IMR-90 (cell line): ENCODE results near the gene FAM8A1. TPM values are rescaled to one million over a fixed set of nuclear protein-coding genes. Genes with fewer than 3 reads are reported as not detected.

Experiments used
- ATAC-seq: fragments of 200-7000 bp; cut with Tn5 transposase; 2 replicates; pipeline ENCODE4 v1.9.1; 2020; ENCODE audit warnings: low read depth, mild to moderate bottlenecking, moderate library complexity
- BruUV-seq: library from RNA; stranded (reverse); fragments of 400-500 nt; replicated peaks from 2 replicates; lab custom pipeline; 2021; lab: Mats Ljungman, UMichigan
- CTCF ChIA-PET: fragments of 300-600 bp; formaldehyde crosslinking; extraction: SDS; loops from one replicate; lab custom pipeline; 2021; ENCODE audit warnings: antibody characterized with exemption; lab: Yijun Ruan, JAX
- POLR2A ChIA-PET: fragments of 300-600 bp; sonication (Branson Sonifier 250); formaldehyde crosslinking; loops from one replicate; lab custom pipeline; 2022; ENCODE audit warnings: antibody characterized with exemption; ENCODE audit not compliant: unreplicated experiment; lab: Charles Lee
- DNase-seq: peaks from one replicate; pipeline ENCODE4 v3.0.0; 2013
- H2AFZ ChIP-seq: replicated peaks from 2 replicates; pipeline ENCODE3; 2013; ENCODE audit warnings: low read length, mild to moderate bottlenecking; ENCODE audit not compliant: poor library complexity
- H2AK5ac ChIP-seq: 2 replicates; pipeline ENCODE4 v1.6.1; 2013; ENCODE audit warnings: low read depth, low read length, inconsistent platforms
- H2AK9ac ChIP-seq: replicated peaks from 2 replicates; pipeline ENCODE3; 2013; ENCODE audit warnings: mild to moderate bottlenecking, low read depth, low read length, moderate library complexity; ENCODE audit not compliant: poor library complexity
- H2BK120ac ChIP-seq: 2 replicates; pipeline ENCODE4 v1.6.1; 2013; ENCODE audit warnings: low read depth, low read length, inconsistent platforms
- H2BK15ac ChIP-seq: 3 replicates; pipeline ENCODE4 v1.6.1; 2013; ENCODE audit warnings: low read depth, low read length, inconsistent platforms
- H2BK20ac ChIP-seq: 2 replicates; pipeline ENCODE4 v1.6.1; 2013; ENCODE audit warnings: low read depth, mild to moderate bottlenecking, inconsistent platforms, low read length, moderate library complexity
- H2BK5ac ChIP-seq: 2 replicates; pipeline ENCODE4 v1.6.1; 2013; ENCODE audit warnings: mild to moderate bottlenecking, low read depth, low read length, inconsistent platforms; ENCODE audit not compliant: poor library complexity, severe bottlenecking
- H3K14ac ChIP-seq: replicated peaks from 2 replicates; pipeline ENCODE4 v1.6.1; 2013; ENCODE audit warnings: low read depth, low read length, inconsistent platforms
- H3K18ac ChIP-seq: 2 replicates; pipeline ENCODE4 v1.6.1; 2013; ENCODE audit warnings: low read depth, low read length, control low read depth
- H3K23ac ChIP-seq: 2 replicates; pipeline ENCODE4 v1.6.1; 2013; ENCODE audit warnings: low read depth, low read length, inconsistent platforms
- H3K27ac ChIP-seq: 2 replicates; pipeline ENCODE4 v1.5.1; 2013; ENCODE audit warnings: mild to moderate bottlenecking, control low read depth, low read length; ENCODE audit not compliant: insufficient read depth
- H3K27me3 ChIP-seq: 2 replicates; pipeline ENCODE4 v1.6.1; 2013; ENCODE audit warnings: low read length; ENCODE audit not compliant: control insufficient read depth, insufficient read depth
- H3K36me3 ChIP-seq: 2 replicates; pipeline ENCODE4 v1.6.1; 2013; ENCODE audit warnings: low read length, mixed read lengths; ENCODE audit not compliant: control insufficient read depth, insufficient read depth
- H3K4ac ChIP-seq: 2 replicates; pipeline ENCODE4 v1.6.1; 2013; ENCODE audit warnings: low read depth, low read length, inconsistent platforms
- H3K4me1 ChIP-seq: 2 replicates; pipeline ENCODE4 v1.6.1; 2013; ENCODE audit warnings: low read length, mixed read lengths; ENCODE audit not compliant: control insufficient read depth, insufficient read depth
- H3K4me2 ChIP-seq: 2 replicates; pipeline ENCODE4 v1.6.1; 2013; ENCODE audit warnings: low read depth, mild to moderate bottlenecking, control low read depth, low read length, moderate library complexity
- H3K4me3 ChIP-seq: 2 replicates; pipeline ENCODE4 v1.5.1; 2013; ENCODE audit warnings: low read depth, mild to moderate bottlenecking, control low read depth, low read length, moderate library complexity; ENCODE audit not compliant: insufficient read depth
- H3K56ac ChIP-seq: 2 replicates; pipeline ENCODE4 v1.6.1; 2013; ENCODE audit warnings: low read length, inconsistent platforms; ENCODE audit not compliant: insufficient read depth; ENCODE audit errors: extremely low read depth
- H3K79me1 ChIP-seq, 2 experiments: 2 replicates each; pipeline ENCODE4 v1.6.1; 2013; ENCODE audit warnings: low read length in 2 of 2, inconsistent platforms in 1 of 2, low read depth in 1 of 2
- H3K9ac ChIP-seq: 2 replicates; pipeline ENCODE4 v1.6.1; 2013; ENCODE audit warnings: low read depth, low read length, control low read depth
- H3K9me1 ChIP-seq: 2 replicates; pipeline ENCODE4 v1.6.1; 2013; ENCODE audit warnings: low read length, inconsistent platforms; ENCODE audit not compliant: insufficient read depth
- H3K9me3 ChIP-seq: 2 replicates; pipeline ENCODE4 v1.6.1; 2013; ENCODE audit warnings: low read length; ENCODE audit not compliant: control insufficient read depth, insufficient read depth
- H4K20me1 ChIP-seq: 2 replicates; pipeline ENCODE4 v1.6.1; 2013; ENCODE audit warnings: low read length, inconsistent platforms; ENCODE audit not compliant: insufficient read depth
- H4K5ac ChIP-seq: 2 replicates; pipeline ENCODE4 v1.6.1; 2013; ENCODE audit warnings: mild to moderate bottlenecking, low read depth, low read length, control low read depth
- H4K8ac ChIP-seq, 2 experiments: 2 replicates each; pipeline ENCODE4 v1.6.1; 2013; ENCODE audit warnings: low read depth in 2 of 2, low read length in 2 of 2, control low read depth in 1 of 2, inconsistent platforms in 1 of 2
- H4K91ac ChIP-seq: 2 replicates; pipeline ENCODE4 v1.6.1; 2013; ENCODE audit warnings: low read depth, low read length, inconsistent platforms; ENCODE audit not compliant: insufficient read depth
- BHLHE40 ChIP-seq: fragments of 150-350 bp; IDR thresholded peaks from 2 replicates; pipeline ENCODE4 v1.6.1; 2016; ENCODE audit warnings: mild to moderate bottlenecking, low read depth, low read length
- CEBPB ChIP-seq: IDR thresholded peaks from 2 replicates; pipeline ENCODE4 v1.6.1; 2012; ENCODE audit warnings: low read depth, low read length, improper control_type of control experiment
- CHD1 ChIP-seq: IDR thresholded peaks from 2 replicates; pipeline ENCODE4 v1.6.1; 2012; ENCODE audit warnings: low read depth, low read length, improper control_type of control experiment
- ELK1 ChIP-seq: fragments of 150-350 bp; IDR thresholded peaks from 2 replicates; pipeline ENCODE4 v1.6.1; 2016; ENCODE audit warnings: low read depth, mild to moderate bottlenecking, low read length, moderate library complexity, borderline replicate concordance
- FOS ChIP-seq: fragments of 150-350 bp; IDR thresholded peaks from 2 replicates; pipeline ENCODE4 v1.6.1; 2016; ENCODE audit warnings: low read depth, low read length
- MAFK ChIP-seq: IDR thresholded peaks from 2 replicates; pipeline ENCODE4 v1.6.1; 2012; ENCODE audit warnings: low read depth, low read length, improper control_type of control experiment
- MAZ ChIP-seq: IDR thresholded peaks from 2 replicates; pipeline ENCODE4 v1.6.1; 2012; ENCODE audit warnings: low read depth, mild to moderate bottlenecking, low read length, improper control_type of control experiment, moderate library complexity, borderline replicate concordance
- MXI1 ChIP-seq: IDR thresholded peaks from 2 replicates; pipeline ENCODE4 v1.6.1; 2012; ENCODE audit warnings: low read depth, mild to moderate bottlenecking, low read length, moderate library complexity, borderline replicate concordance
- POLR2A ChIP-seq: IDR thresholded peaks from 2 replicates; pipeline ENCODE4 v1.6.1; 2012; ENCODE audit warnings: mild to moderate bottlenecking, low read depth, low read length
- RAD21 ChIP-seq: IDR thresholded peaks from 2 replicates; pipeline ENCODE4 v1.6.1; 2012; ENCODE audit warnings: low read length, improper control_type of control experiment
- RCOR1 ChIP-seq: IDR thresholded peaks from 2 replicates; pipeline ENCODE4 v1.6.1; 2012; ENCODE audit warnings: mild to moderate bottlenecking, low read length, improper control_type of control experiment; ENCODE audit not compliant: insufficient replicate concordance
- SMC3 ChIP-seq: fragments of 150-350 bp; IDR thresholded peaks from 2 replicates; pipeline ENCODE4 v1.6.1; 2016; ENCODE audit warnings: low read depth, mild to moderate bottlenecking, antibody characterized with exemption, low read length, moderate library complexity
- USF2 ChIP-seq: fragments of 150-350 bp; IDR thresholded peaks from 2 replicates; pipeline ENCODE4 v1.6.1; 2017; ENCODE audit warnings: mild to moderate bottlenecking, antibody characterized with exemption, low read length, low read depth
- WGBS, 2 experiments: methylation state at CpG; one replicate each; pipeline versions ENCODE4 v1.1.5 to v1.1.7; 2013; ENCODE audit warnings: missing lambda C conversion rate in 2 of 2; ENCODE audit not compliant: insufficient read length in 1 of 2; ENCODE audit errors: extremely low coverage in 2 of 2; 5-methylcytosine and 5-hydroxymethylcytosine counted together
- dilution Hi-C: fragments of 300-500 bp; cut with HindIII; formaldehyde crosslinking; loops from one replicate; pipeline ENCODE4 v1.14.3; 2018; ENCODE audit warnings: low sequenced_read_pairs; ENCODE audit not compliant: unreplicated experiment
- in situ Hi-C: fragments of 300-500 bp; cut with MboI; formaldehyde crosslinking; loops from 3 replicates; pipeline ENCODE4 v1.14.3; 2019; ENCODE audit warnings: low sequenced_read_pairs, inconsistent platforms, mixed read lengths
- intact Hi-C: fragments of 100-400 bp; cut with micrococcal nuclease; formaldehyde crosslinking; loops from 2 replicates; pipeline ENCODE4 v1.10.0; 2022
- polyA plus RNA-seq, 3 experiments: library from polyadenylated mRNA; depleted of rRNA; stranded (reverse); fragments of >200 nt; gene quantifications; 2 replicates each; pipeline ENCODE4 v1.2.3, GENCODE V29; 2012; ENCODE audit warnings: low replicate concordance in 1 of 3
- total RNA-seq: library from RNA; depleted of rRNA; stranded (reverse); fragments of >200 nt; gene quantifications from 2 replicates; pipeline ENCODE4 v1.2.3, GENCODE V29; 2012
- TF ChIP-seq, protein P1 (sequence below): conservative IDR thresholded peaks from 2 replicates; pipeline ENCODE4 v1.5.1; 2012; ENCODE audit warnings: mild to moderate bottlenecking, low read depth, low read length, improper control_type of control experiment

The FAM8A1 gene
- total and polyA plus RNA-seq, 2 of the 4 experiments (the other 2 are of a cell fraction), result 8.1 to 8.2 TPM

DNA sequence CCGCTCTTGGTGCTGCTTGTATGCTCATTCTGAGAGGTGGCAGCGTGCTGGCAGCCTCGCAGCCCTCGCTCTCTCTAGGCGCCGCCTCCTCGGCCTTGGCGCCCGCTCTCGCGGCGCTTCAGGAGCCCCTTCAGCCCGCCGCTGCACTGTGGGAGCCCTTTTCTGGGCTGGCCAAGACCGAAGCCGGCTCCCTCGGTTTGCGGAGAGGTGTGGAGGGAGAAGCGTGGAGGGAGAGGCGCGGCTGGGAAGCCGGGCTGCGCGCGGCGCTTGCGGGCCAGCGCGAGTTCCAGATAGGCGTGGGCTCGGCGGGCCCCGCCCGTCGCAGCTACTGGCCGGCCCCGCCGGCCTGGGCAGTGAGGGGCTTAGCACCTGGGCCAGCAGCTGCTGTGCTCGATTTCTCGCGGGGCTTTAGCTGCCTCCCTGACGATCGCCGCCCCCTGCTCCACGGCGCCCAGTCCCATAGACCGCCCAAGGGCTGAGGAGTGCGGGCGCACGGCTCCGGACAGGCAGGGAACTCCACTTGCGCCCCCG is 19.5 kb upstream of the FAM8A1 start:
- H2BK15ac ChIP-seq, result no peak overlapping the region
- no peak overlapping the region for H4K91ac ChIP-seq
- CTCF ChIA-PET, result interaction anchor here (0.6 kb wide), 1 partner anchor 37 kb away, joined by 10 read pairs; no protein-coding TSS in a partner anchor
- no peak overlapping the region for H2BK5ac ChIP-seq
- H2AK5ac ChIP-seq, result no peak overlapping the region
- ATAC-seq (peak; percentile 51), DNase-seq (no peak)
- H3K9me3 ChIP-seq, result peaks cover 9% of the 10 kb centered on the region
- no peaks in the 10 kb centered on the region for H3K36me3 ChIP-seq
- intact Hi-C loops, result no loop called here
- no peak overlapping the region for H2AK9ac ChIP-seq
- no peak overlapping the region for H3K23ac ChIP-seq
- H2AFZ ChIP-seq, result peak overlapping the region; percentile 71
- POLR2A ChIA-PET, result no interaction called here
- H3K4me1 ChIP-seq, result peaks cover 2% of the 10 kb centered on the region; the same call in 1 of the 2 replicates
- no peak overlapping the region for H2BK120ac ChIP-seq
- dilution Hi-C loops, result no loop called here
- no TSS peak for BruUV-seq
- H4K8ac ChIP-seq, result no peak overlapping the region
- WGBS, 2 experiments, result 24% methylated on average over 23 of the region's 53 CpGs; no CpG with 5 or more reads in 1 of the 2 experiments
- no peak overlapping the region for H3K27ac ChIP-seq
- H3K14ac ChIP-seq, result no peak overlapping the region
- H3K4ac ChIP-seq, result no peak overlapping the region
- no peaks in the 10 kb centered on the region for H3K27me3 ChIP-seq
- in situ Hi-C loops, result loop anchor here (10.0 kb wide), 1 partner anchor 296 kb away; the partner anchor contains the start of gene RBM24
- no peak overlapping the region for H2BK20ac ChIP-seq
- no peaks in the 10 kb centered on the region for H3K79me1 ChIP-seq
- H3K18ac ChIP-seq, result no peak overlapping the region
- TF ChIP-seq RCOR1, result no peak
- TF ChIP-seq MAZ, result no peak
- TF ChIP-seq MAFK, result no peak
- TF ChIP-seq FOS, result no peak
- TF ChIP-seq CHD1, result no peak
- no peak for TF ChIP-seq SMC3
- TF ChIP-seq CEBPB, result no peak
- TF ChIP-seq USF2, result no peak
- TF ChIP-seq ELK1, result no peak
- TF ChIP-seq, protein P1, sequence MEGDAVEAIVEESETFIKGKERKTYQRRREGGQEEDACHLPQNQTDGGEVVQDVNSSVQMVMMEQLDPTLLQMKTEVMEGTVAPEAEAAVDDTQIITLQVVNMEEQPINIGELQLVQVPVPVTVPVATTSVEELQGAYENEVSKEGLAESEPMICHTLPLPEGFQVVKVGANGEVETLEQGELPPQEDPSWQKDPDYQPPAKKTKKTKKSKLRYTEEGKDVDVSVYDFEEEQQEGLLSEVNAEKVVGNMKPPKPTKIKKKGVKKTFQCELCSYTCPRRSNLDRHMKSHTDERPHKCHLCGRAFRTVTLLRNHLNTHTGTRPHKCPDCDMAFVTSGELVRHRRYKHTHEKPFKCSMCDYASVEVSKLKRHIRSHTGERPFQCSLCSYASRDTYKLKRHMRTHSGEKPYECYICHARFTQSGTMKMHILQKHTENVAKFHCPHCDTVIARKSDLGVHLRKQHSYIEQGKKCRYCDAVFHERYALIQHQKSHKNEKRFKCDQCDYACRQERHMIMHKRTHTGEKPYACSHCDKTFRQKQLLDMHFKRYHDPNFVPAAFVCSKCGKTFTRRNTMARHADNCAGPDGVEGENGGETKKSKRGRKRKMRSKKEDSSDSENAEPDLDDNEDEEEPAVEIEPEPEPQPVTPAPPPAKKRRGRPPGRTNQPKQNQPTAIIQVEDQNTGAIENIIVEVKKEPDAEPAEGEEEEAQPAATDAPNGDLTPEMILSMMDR, result no peak
- no peak for TF ChIP-seq POLR2A
- TF ChIP-seq MXI1, result no peak
- no peak for TF ChIP-seq RAD21
- no peak for TF ChIP-seq BHLHE40
- 0 out of 2 replicates have a peak, but pooled peaks cover 2% of the 10 kb centered on the region for H3K9me1 ChIP-seq
- H3K4me3 ChIP-seq, result peak overlapping the region; percentile 49
- no peak overlapping the region for H3K56ac ChIP-seq
- no peaks in the 10 kb centered on the region for H4K20me1 ChIP-seq
- H4K5ac ChIP-seq, result no peak overlapping the region
- no peak overlapping the region; the same call in 1 of the 2 replicates for H3K4me2 ChIP-seq
- H3K9ac ChIP-seq, result no peak overlapping the region
